ENCODE results near the gene PSMD1. TPM values are rescaled to one million over a fixed set of nuclear protein-coding genes. Genes with fewer than 3 reads are reported as not detected.
"Not testable (repeated sequence)": the region's sequence is repeated elsewhere in the genome, so short reads cannot be mapped to it uniquely, and the experiment has no call there.

PSMD1 gene
- total and polyA plus RNA-seq, 2 experiments from 2014 or later, result 102 to 106 TPM

GRCh38 chr2:231191896-231192872, 135.5 kb downstream of the PSMD1 start:
- H3K4me2 ChIP-seq (ENCODE audit: unreplicated experiment), result no peak overlapping the region

GRCh38 chr2:231193216-231193615, 136.5 kb downstream of the PSMD1 start:
- 95 to 98% methylated on average over 3 of the region's 3 CpGs for WGBS, 2 experiments (ENCODE audit: low coverage in 1 of 2, low lambda C conversion rate in 2 of 2, missing lambda C conversion rate in 2 of 2)
- Histone ChIP-seq H3K9me2 (ENCODE audit: insufficient read depth) (no peaks in the 10 kb centered on the region), H3K27me3 (replicated peaks; ENCODE audit: insufficient read depth) (no peaks in the 10 kb centered on the region), H3K27ac (no peak overlapping the region), H3K4me2 (ENCODE audit: unreplicated experiment) (no peak overlapping the region), H3K9ac (no peak overlapping the region), H3F3A (ENCODE audit: insufficient read depth) (0 out of 2 replicates have a peak, but pooled peaks cover under 1% of the 10 kb centered on the region), H4K20me1 (ENCODE audit: insufficient read depth) (no peaks in the 10 kb centered on the region), H3K4me3 (no peak overlapping the region), H3K9me3 (ENCODE audit: low read depth) (no peaks in the 10 kb centered on the region), H3K36me3 (ENCODE audit: low read depth) (no peaks in the 10 kb centered on the region), H2AFZ (peak overlapping the region; percentile 77; the same call in 1 of the 2 replicates), H3K4me1 (ENCODE audit: insufficient read depth) (peaks cover 6% of the 10 kb centered on the region; the same call in 1 of the 2 replicates), H3K79me2 (ENCODE audit: insufficient read depth) (no peaks in the 10 kb centered on the region)
- no peak for DNase-seq
- in situ Hi-C loops (cut with MboI), result loop anchor here (10.0 kb wide), 1 partner anchor 88 kb away; no protein-coding TSS in a partner anchor
- TF ChIP-seq EZH2 (IDR thresholded peaks at IDR 0.05; ENCODE audit: insufficient read depth, poor library complexity, severe bottlenecking) (no peak), EZH2phosphoT487 (IDR thresholded peaks at IDR 0.05; ENCODE audit: insufficient read depth, low read depth) (no peak)

More at GRCh38 chr2:231191896-231192872, 135.5 kb downstream of the PSMD1 start:
- peaks cover 6% of the 10 kb centered on the region; the same call in 1 of the 2 replicates for H3K4me1 ChIP-seq (ENCODE audit: insufficient read depth)
- H3F3A ChIP-seq (ENCODE audit: insufficient read depth), result 0 out of 2 replicates have a peak, but pooled peaks cover 3% of the 10 kb centered on the region
- no peaks in the 10 kb centered on the region for H4K20me1 ChIP-seq (ENCODE audit: insufficient read depth)
- no peak overlapping the region for H3K4me3 ChIP-seq
- H3K27ac ChIP-seq, result no peak overlapping the region
- H3K9me2 ChIP-seq (ENCODE audit: insufficient read depth), result no peaks in the 10 kb centered on the region
- H3K79me2 ChIP-seq (ENCODE audit: insufficient read depth), result no peaks in the 10 kb centered on the region
- no peaks in the 10 kb centered on the region for H3K9me3 ChIP-seq (ENCODE audit: low read depth)
- H3K36me3 ChIP-seq (ENCODE audit: low read depth), result no peaks in the 10 kb centered on the region
- no peaks in the 10 kb centered on the region for H3K27me3 ChIP-seq (replicated peaks; ENCODE audit: insufficient read depth)
- no peak for TF ChIP-seq EZH2phosphoT487 (IDR thresholded peaks at IDR 0.05; ENCODE audit: insufficient read depth, low read depth)
- no peak for TF ChIP-seq EZH2 (IDR thresholded peaks at IDR 0.05; ENCODE audit: insufficient read depth, poor library complexity, severe bottlenecking)
- peak overlapping the region; percentile 77 for H2AFZ ChIP-seq
- H3K9ac ChIP-seq, result 0 out of 2 replicates have a peak overlapping the region, but pooled peaks have one; percentile 3
- in situ Hi-C loops (cut with MboI), result loop anchor here (10.0 kb wide), 1 partner anchor 87 kb away; no protein-coding TSS in a partner anchor
- peak; percentile 94 for DNase-seq
- 4 to 18% methylated on average over 16 to 19 of the region's 19 CpGs for WGBS, 2 experiments (ENCODE audit: low coverage in 1 of 2, low lambda C conversion rate in 2 of 2, missing lambda C conversion rate in 2 of 2)

GRCh38 chr2:231196592-231196991, 139.9 kb downstream of the PSMD1 start:
- Histone ChIP-seq H4K20me1 (ENCODE audit: insufficient read depth) (no peaks in the 10 kb centered on the region), H3K36me3 (ENCODE audit: low read depth) (no peaks in the 10 kb centered on the region), H3K9me3 (ENCODE audit: low read depth) (no peaks in the 10 kb centered on the region), H3K4me2 (ENCODE audit: unreplicated experiment) (no peak overlapping the region), H3K27ac (no peak overlapping the region), H3K4me3 (no peak overlapping the region), H3K9ac (no peak overlapping the region), H3F3A (ENCODE audit: insufficient read depth) (peaks cover 6% of the 10 kb centered on the region), H3K27me3 (replicated peaks; ENCODE audit: insufficient read depth) (no peaks in the 10 kb centered on the region), H3K4me1 (ENCODE audit: insufficient read depth) (peaks cover 31% of the 10 kb centered on the region), H3K9me2 (ENCODE audit: insufficient read depth) (no peaks in the 10 kb centered on the region), H3K79me2 (ENCODE audit: insufficient read depth) (peaks cover 21% of the 10 kb centered on the region), H2AFZ (no peak overlapping the region)
- 71 to 72% methylated on average over 5 of the region's 5 CpGs for WGBS, 2 experiments (ENCODE audit: low coverage in 1 of 2, low lambda C conversion rate in 2 of 2, missing lambda C conversion rate in 2 of 2)
- in situ Hi-C loops (cut with MboI), result loop anchor here (10.0 kb wide), 1 partner anchor 92 kb away; no protein-coding TSS in a partner anchor
- DNase-seq, result no peak
- no peak for TF ChIP-seq EZH2 (IDR thresholded peaks at IDR 0.05; ENCODE audit: insufficient read depth, poor library complexity, severe bottlenecking)

GRCh38 chr2:231197196-231197595, 140.5 kb downstream of the PSMD1 start:
- H3K4me2 ChIP-seq (ENCODE audit: unreplicated experiment); H3K4me3 ChIP-seq; H4K20me1 ChIP-seq (ENCODE audit: insufficient read depth); DNase-seq; H3K9ac ChIP-seq; H3K9me2 ChIP-seq (ENCODE audit: insufficient read depth); H3K27me3 ChIP-seq (replicated peaks; ENCODE audit: insufficient read depth); H3F3A ChIP-seq (ENCODE audit: insufficient read depth); H3K9me3 ChIP-seq (ENCODE audit: low read depth); H3K36me3 ChIP-seq (ENCODE audit: low read depth); H3K27ac ChIP-seq: not testable (repeated sequence)
- Histone ChIP-seq H3K4me1 (ENCODE audit: insufficient read depth) (peaks cover 27% of the 10 kb centered on the region), H2AFZ (peak overlapping the region; percentile 96; the same call in 1 of the 2 replicates), H3K79me2 (ENCODE audit: insufficient read depth) (peaks cover 27% of the 10 kb centered on the region)
- WGBS, 2 experiments (ENCODE audit: low coverage in 1 of 2, low lambda C conversion rate in 2 of 2, missing lambda C conversion rate in 2 of 2), result 84 to 90% methylated on average over 7 of the region's 7 CpGs
- in situ Hi-C loops (cut with MboI), result loop anchor here (10.0 kb wide), 1 partner anchor 92 kb away; no protein-coding TSS in a partner anchor

All from GM23248 (cell line).